Keratinocyte (primary cell): ENCODE results near the gene SH3RF2.

ENCODE experiments used
- CTCF ChIP-seq, 3 experiments: IDR thresholded peaks in 1 of 3; conservative IDR thresholded peaks in 1 of 3; optimal IDR thresholded peaks in 1 of 3; 2 replicates in 2 of 3; 3 replicates in 1 of 3; pipeline versions ENCODE3 to v1.5.1; 2011; ENCODE audit warnings: low read length in 3 of 3, mild to moderate bottlenecking in 3 of 3, moderate library complexity in 2 of 3, control low read depth in 1 of 3, inconsistent platforms in 1 of 3; ENCODE audit not compliant: insufficient read depth in 2 of 3; ENCODE audit errors: extremely low read depth in 1 of 3
- EZH2 ChIP-seq: IDR thresholded peaks from one replicate; pipeline ENCODE4 v1.6.1; 2012; ENCODE audit warnings: inconsistent platforms, mild to moderate bottlenecking, low read length, moderate library complexity

GRCh38 chr5:145920542-145921210, 15.7 kb upstream of the SH3RF2 start:
- TF ChIP-seq CTCF (optimal IDR thresholded peaks at IDR 0.05 in 1 of 3, IDR thresholded peaks at IDR 0.05 in 1 of 3, conservative IDR thresholded peaks at IDR 0.05 in 1 of 3; ENCODE audit: extremely low read depth in 1 of 3, insufficient read depth in 2 of 3, low read length in 3 of 3) (peak in 2 of 3 experiments; percentile 24 to 29), EZH2 (no peak)
